ENCODE results near the gene PNPLA8.

Gene PNPLA8

GRCh38 chr7:108486291-108486966 is 39.5 kb downstream of the PNPLA8 start:
- Mint-ChIP-seq H3K27ac (no peak overlapping the region), H3K4me3 (no peak overlapping the region), H3K36me3 (ENCODE audit: low read depth) (peaks cover 15% of the 10 kb centered on the region), H3K27me3 (ENCODE audit: low read depth) (no peaks in the 10 kb centered on the region), H3K4me1 (no peaks in the 10 kb centered on the region), H3K9me3 (no peaks in the 10 kb centered on the region)
- no peak for TF ChIP-seq CTCF (IDR thresholded peaks at IDR 0.05; ENCODE audit: unreplicated experiment in 3 of 3)

GRCh38 chr7:108484137-108484536 is 41.8 kb downstream of the PNPLA8 start:
- Mint-ChIP-seq H3K4me1 (no peaks in the 10 kb centered on the region), H3K27me3 (ENCODE audit: low read depth) (no peaks in the 10 kb centered on the region), H3K27ac (no peak overlapping the region), H3K36me3 (ENCODE audit: low read depth) (peaks cover 13% of the 10 kb centered on the region), H3K9me3 (no peaks in the 10 kb centered on the region), H3K4me3 (no peak overlapping the region)
- TF ChIP-seq CTCF (IDR thresholded peaks at IDR 0.05; ENCODE audit: unreplicated experiment in 3 of 3), result no peak

GRCh38 chr7:108480311-108480710 is 45.6 kb downstream of the PNPLA8 start:
- Mint-ChIP-seq H3K4me3 (no peak overlapping the region), H3K27me3 (ENCODE audit: low read depth) (no peaks in the 10 kb centered on the region), H3K4me1 (no peaks in the 10 kb centered on the region), H3K9me3 (no peaks in the 10 kb centered on the region), H3K36me3 (ENCODE audit: low read depth) (peaks cover 34% of the 10 kb centered on the region), H3K27ac (no peak overlapping the region)
- no peak for TF ChIP-seq CTCF (IDR thresholded peaks at IDR 0.05; ENCODE audit: unreplicated experiment in 3 of 3)

GRCh38 chr7:108479751-108480150 is 46.2 kb downstream of the PNPLA8 start:
- Mint-ChIP-seq H3K27me3 (ENCODE audit: low read depth) (no peaks in the 10 kb centered on the region), H3K27ac (no peak overlapping the region), H3K4me3 (no peak overlapping the region), H3K4me1 (no peaks in the 10 kb centered on the region), H3K9me3 (no peaks in the 10 kb centered on the region), H3K36me3 (ENCODE audit: low read depth) (peaks cover 34% of the 10 kb centered on the region)
- TF ChIP-seq CTCF (IDR thresholded peaks at IDR 0.05; ENCODE audit: unreplicated experiment in 3 of 3), result no peak

- H3K4me1 Mint-ChIP-seq, result no peaks in the 10 kb centered on the region
- H3K9me3 Mint-ChIP-seq, result no peaks in the 10 kb centered on the region
- no peaks in the 10 kb centered on the region for H3K27me3 Mint-ChIP-seq (ENCODE audit: low read depth)
- no peak overlapping the region for H3K4me3 Mint-ChIP-seq
- H3K36me3 Mint-ChIP-seq (ENCODE audit: low read depth), result peaks cover 31% of the 10 kb centered on the region
- no peak overlapping the region for H3K27ac Mint-ChIP-seq
- no peak for TF ChIP-seq CTCF (IDR thresholded peaks at IDR 0.05; ENCODE audit: unreplicated experiment in 3 of 3)
Measured at GRCh38 chr7:108479118-108479517, 46.8 kb downstream of the PNPLA8 start.

- Mint-ChIP-seq H3K27ac (no peak overlapping the region), H3K4me1 (no peaks in the 10 kb centered on the region), H3K4me3 (no peak overlapping the region), H3K9me3 (no peaks in the 10 kb centered on the region), H3K27me3 (ENCODE audit: low read depth) (no peaks in the 10 kb centered on the region), H3K36me3 (ENCODE audit: low read depth) (peaks cover 4% of the 10 kb centered on the region)
- no peak for TF ChIP-seq CTCF (IDR thresholded peaks at IDR 0.05; ENCODE audit: unreplicated experiment in 3 of 3)
Measured at GRCh38 chr7:108468246-108468645, 57.7 kb downstream of the PNPLA8 start.

Measured in nephron (organoid).